Liver (tissue), 9 donors: ENCODE results near the gene COMMD1. TPM values are rescaled to one million over a fixed set of nuclear protein-coding genes. Genes with fewer than 3 reads are reported as not detected.

Source experiments
- DNase-seq: peaks from one replicate; pipeline ENCODE4 v3.0.0-alpha.2; 2017; ENCODE audit warnings: low spot score
- H3K27ac ChIP-seq, 2 donors: one replicate each; pipeline ENCODE4 v1.7.0; 2013; ENCODE audit warnings: inconsistent platforms in 2 of 2, low read length in 2 of 2, control low read depth in 1 of 2, low read depth in 1 of 2, mild to moderate bottlenecking in 1 of 2
- H3K27me3 ChIP-seq, 4 donors: one replicate each; pipeline versions ENCODE4 v1.6.1 to v1.7.0; 2013; ENCODE audit warnings: low read length in 3 of 4, inconsistent platforms in 1 of 4, mild to moderate bottlenecking in 1 of 4, moderate library complexity in 1 of 4; ENCODE audit not compliant: control insufficient read depth in 4 of 4, insufficient read depth in 4 of 4
- H3K36me3 ChIP-seq, 4 donors: one replicate each; pipeline versions ENCODE4 v1.6.1 to v1.7.0; 2013; ENCODE audit warnings: low read length in 3 of 4, mild to moderate bottlenecking in 3 of 4, low read depth in 1 of 4, moderate library complexity in 1 of 4; ENCODE audit not compliant: control insufficient read depth in 4 of 4, insufficient read depth in 3 of 4
- H3K4me1 ChIP-seq, 4 donors: one replicate each; pipeline versions ENCODE4 v1.6.1 to v1.7.0; 2013; ENCODE audit warnings: low read length in 3 of 4, mild to moderate bottlenecking in 3 of 4, moderate library complexity in 1 of 4; ENCODE audit not compliant: control insufficient read depth in 4 of 4, insufficient read depth in 4 of 4
- H3K4me3 ChIP-seq, 3 donors: one replicate each; pipeline versions ENCODE4 v1.6.1 to v1.7.0; 2013; ENCODE audit warnings: low read length in 3 of 3, control low read depth in 1 of 3, low read depth in 1 of 3, mild to moderate bottlenecking in 1 of 3
- H3K9ac ChIP-seq, 2 donors: one replicate each; pipeline ENCODE4 v1.7.0; 2013; ENCODE audit warnings: low read length in 2 of 2, mild to moderate bottlenecking in 2 of 2, moderate library complexity in 2 of 2, control low read depth in 1 of 2, low read depth in 1 of 2
- H3K9me3 ChIP-seq, 4 donors: one replicate each; pipeline versions ENCODE4 v1.6.1 to v1.7.0; 2013; ENCODE audit warnings: low read length in 3 of 4; ENCODE audit not compliant: control insufficient read depth in 4 of 4
- EGR1 ChIP-seq, 2 donors: IDR thresholded peaks; 2 replicates each; pipeline ENCODE4 v1.6.1; 2016 to 2018; ENCODE audit warnings: antibody characterized with exemption in 2 of 2, low read depth in 2 of 2
- FOXA1 ChIP-seq: IDR thresholded peaks from 2 replicates; pipeline ENCODE4 v1.6.1; 2016; ENCODE audit warnings: antibody characterized with exemption
- FOXA2 ChIP-seq: IDR thresholded peaks from 2 replicates; pipeline ENCODE4 v1.6.1; 2016; ENCODE audit warnings: antibody characterized with exemption
- GABPA ChIP-seq, 2 donors: IDR thresholded peaks in 1 of 2; conservative IDR thresholded peaks in 1 of 2; 2 replicates each; pipeline ENCODE4 v1.6.1; 2016; ENCODE audit warnings: antibody characterized with exemption in 2 of 2, mild to moderate bottlenecking in 1 of 2, moderate library complexity in 1 of 2
- HNF4A ChIP-seq, 2 donors: conservative IDR thresholded peaks; 2 replicates each; pipeline ENCODE4 v1.6.1; 2016; ENCODE audit warnings: antibody characterized with exemption in 2 of 2, mild to moderate bottlenecking in 2 of 2
- HNF4G ChIP-seq: IDR thresholded peaks from 2 replicates; pipeline ENCODE4 v1.6.1; 2016; ENCODE audit warnings: antibody characterized with exemption
- JUND ChIP-seq, 2 donors: IDR thresholded peaks; 2 replicates each; pipeline ENCODE4 v1.6.1; 2016; ENCODE audit warnings: antibody characterized with exemption in 2 of 2
- NR2F2 ChIP-seq: IDR thresholded peaks from 2 replicates; pipeline ENCODE4 v1.6.1; 2016; ENCODE audit warnings: antibody characterized with exemption
- RXRA ChIP-seq, 2 donors: IDR thresholded peaks; 2 replicates each; pipeline ENCODE4 v1.6.1; 2017 to 2018; ENCODE audit warnings: antibody characterized with exemption in 2 of 2, mild to moderate bottlenecking in 1 of 2
- SP1 ChIP-seq: IDR thresholded peaks from 2 replicates; pipeline ENCODE4 v1.6.1; 2018; ENCODE audit warnings: antibody characterized with exemption, mild to moderate bottlenecking
- TAF1 ChIP-seq: conservative IDR thresholded peaks from 2 replicates; pipeline ENCODE4 v1.6.1; 2016; ENCODE audit warnings: antibody characterized with exemption, mild to moderate bottlenecking
- YY1 ChIP-seq: IDR thresholded peaks from 2 replicates; pipeline ENCODE4 v1.6.1; 2016; ENCODE audit warnings: antibody characterized with exemption, mild to moderate bottlenecking
- WGBS: extraction: QIAGEN DNeasy Blood & Tissue Kit; methylation state at CpG from one replicate; pipeline ENCODE4 v1.1.7; 2013; 5-methylcytosine and 5-hydroxymethylcytosine counted together
- polyA plus RNA-seq, 2 donors: library from polyadenylated mRNA; stranded (reverse) in 1 of 2; unstranded in 1 of 2; fragments of 200-250 nt in 1 of 2; fragments of >200 nt in 1 of 2; fragmentation: Nextera tagmentation in 1 of 2; extraction: Ambion mirVana in 1 of 2; gene quantifications; one replicate each; pipeline versions ENCODE4 v1.2.1 to v1.2.3, GENCODE V29; 2013 to 2015
- total RNA-seq, 2 donors: library from RNA; depleted of rRNA; stranded (reverse); fragments of >200 nt; gene quantifications; one replicate each; pipeline ENCODE4 v1.2.3, GENCODE V29; 2014
- TF ChIP-seq, protein P1 (sequence below): IDR thresholded peaks from 2 replicates; pipeline ENCODE4 v1.6.1; 2016; ENCODE audit warnings: antibody characterized with exemption
- TF ChIP-seq, protein P2 (sequence below): IDR thresholded peaks from 2 replicates; pipeline ENCODE4 v1.6.1; 2016; ENCODE audit warnings: antibody characterized with exemption, mild to moderate bottlenecking
- TF ChIP-seq, protein P3 (sequence below): IDR thresholded peaks from 2 replicates; pipeline ENCODE4 v1.6.1; 2016; ENCODE audit warnings: antibody characterized with exemption
- TF ChIP-seq, protein P4 (sequence below): IDR thresholded peaks from 2 replicates; pipeline ENCODE4 v1.6.1; 2016; ENCODE audit warnings: antibody characterized with exemption
- TF ChIP-seq, protein P5 (sequence below): fragments of 150-350 bp; IDR thresholded peaks from 2 replicates; pipeline ENCODE4 v1.5.1; 2017; ENCODE audit warnings: improper control_type of control experiment, low read depth, low read length; ENCODE audit not compliant: missing input control
- donor health status: healthy.
- donor health status: healthy.
- donor health status: healthy.
- donor health status: healthy.
- donor health status: healthy.

Gene COMMD1
- total and polyA plus RNA-seq, 4 donors = 17.4 to 47.9 (median 20.7) TPM

DNA sequence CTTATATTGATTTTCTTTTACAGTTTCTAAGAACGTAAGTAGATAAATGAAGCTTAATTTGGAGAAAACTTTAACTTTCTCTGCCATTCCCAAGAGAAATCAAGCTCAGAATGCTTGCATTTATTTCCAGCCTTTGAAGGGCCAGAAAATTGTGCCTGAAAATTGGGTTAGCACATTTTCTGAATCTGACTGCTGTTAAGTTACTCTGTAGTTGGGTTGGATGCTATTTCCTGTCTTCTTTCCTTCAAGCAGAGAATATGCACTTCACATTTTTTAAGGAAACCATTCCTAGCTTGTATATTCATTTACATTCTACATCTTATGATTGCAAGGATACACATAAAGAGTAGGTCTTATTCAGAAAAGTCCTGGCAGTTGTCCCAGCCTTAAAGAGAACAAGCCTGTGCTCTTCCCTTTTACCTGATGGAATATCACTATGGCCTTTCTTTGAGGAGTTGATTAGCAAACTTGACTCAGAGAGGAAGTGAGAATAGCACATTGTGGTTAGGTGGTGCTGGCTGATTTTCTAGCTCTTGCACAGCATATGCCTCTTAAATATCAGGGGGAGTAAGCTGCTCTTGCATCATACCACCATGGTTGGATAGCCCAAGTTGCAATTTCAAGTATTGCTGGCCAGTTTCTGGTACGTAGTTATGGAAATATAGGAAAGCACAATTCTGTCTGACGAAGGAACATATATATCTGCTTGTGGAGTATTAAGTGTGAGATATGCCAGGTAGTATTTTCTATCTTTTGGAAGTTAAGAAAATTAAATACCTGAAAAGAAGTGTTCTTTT is 133.7 kb downstream of the COMMD1 start:
- Histone ChIP-seq H3K36me3 (no peaks in the 10 kb centered on the region), H3K4me3 (no peak overlapping the region), H3K9ac (no peak overlapping the region), H3K27me3 (no peaks in the 10 kb centered on the region), H3K27ac (no peak overlapping the region), H3K9me3 (peaks cover 0 to 1% (median 0%) of the 10 kb centered on the region in 4 donors), H3K4me1 (peaks cover 0 to 2% (median 0%) of the 10 kb centered on the region in 4 donors)
- WGBS = 89% methylated on average over 3 of the region's 3 CpGs
- TF ChIP-seq, protein P1, sequence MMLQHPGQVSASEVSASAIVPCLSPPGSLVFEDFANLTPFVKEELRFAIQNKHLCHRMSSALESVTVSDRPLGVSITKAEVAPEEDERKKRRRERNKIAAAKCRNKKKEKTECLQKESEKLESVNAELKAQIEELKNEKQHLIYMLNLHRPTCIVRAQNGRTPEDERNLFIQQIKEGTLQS = no peak
- TF ChIP-seq HNF4A (conservative IDR thresholded peaks at IDR 0.05) (no peak), YY1 (no peak), EGR1 (IDR thresholded peaks at IDR 0.05; ENCODE audit: low read depth in 2 of 2) (no peak), JUND (IDR thresholded peaks at IDR 0.05) (no peak), FOXA2 (no peak), FOXA1 (no peak), RXRA (IDR thresholded peaks at IDR 0.05) (no peak), GABPA (IDR thresholded peaks at IDR 0.05 in 1 of 2, conservative IDR thresholded peaks at IDR 0.05 in 1 of 2) (no peak), HNF4G (no peak), NR2F2 (no peak), SP1 (no peak), TAF1 (no peak)
- TF ChIP-seq, protein P2, sequence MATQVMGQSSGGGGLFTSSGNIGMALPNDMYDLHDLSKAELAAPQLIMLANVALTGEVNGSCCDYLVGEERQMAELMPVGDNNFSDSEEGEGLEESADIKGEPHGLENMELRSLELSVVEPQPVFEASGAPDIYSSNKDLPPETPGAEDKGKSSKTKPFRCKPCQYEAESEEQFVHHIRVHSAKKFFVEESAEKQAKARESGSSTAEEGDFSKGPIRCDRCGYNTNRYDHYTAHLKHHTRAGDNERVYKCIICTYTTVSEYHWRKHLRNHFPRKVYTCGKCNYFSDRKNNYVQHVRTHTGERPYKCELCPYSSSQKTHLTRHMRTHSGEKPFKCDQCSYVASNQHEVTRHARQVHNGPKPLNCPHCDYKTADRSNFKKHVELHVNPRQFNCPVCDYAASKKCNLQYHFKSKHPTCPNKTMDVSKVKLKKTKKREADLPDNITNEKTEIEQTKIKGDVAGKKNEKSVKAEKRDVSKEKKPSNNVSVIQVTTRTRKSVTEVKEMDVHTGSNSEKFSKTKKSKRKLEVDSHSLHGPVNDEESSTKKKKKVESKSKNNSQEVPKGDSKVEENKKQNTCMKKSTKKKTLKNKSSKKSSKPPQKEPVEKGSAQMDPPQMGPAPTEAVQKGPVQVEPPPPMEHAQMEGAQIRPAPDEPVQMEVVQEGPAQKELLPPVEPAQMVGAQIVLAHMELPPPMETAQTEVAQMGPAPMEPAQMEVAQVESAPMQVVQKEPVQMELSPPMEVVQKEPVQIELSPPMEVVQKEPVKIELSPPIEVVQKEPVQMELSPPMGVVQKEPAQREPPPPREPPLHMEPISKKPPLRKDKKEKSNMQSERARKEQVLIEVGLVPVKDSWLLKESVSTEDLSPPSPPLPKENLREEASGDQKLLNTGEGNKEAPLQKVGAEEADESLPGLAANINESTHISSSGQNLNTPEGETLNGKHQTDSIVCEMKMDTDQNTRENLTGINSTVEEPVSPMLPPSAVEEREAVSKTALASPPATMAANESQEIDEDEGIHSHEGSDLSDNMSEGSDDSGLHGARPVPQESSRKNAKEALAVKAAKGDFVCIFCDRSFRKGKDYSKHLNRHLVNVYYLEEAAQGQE = no peak
- TF ChIP-seq, protein P3, sequence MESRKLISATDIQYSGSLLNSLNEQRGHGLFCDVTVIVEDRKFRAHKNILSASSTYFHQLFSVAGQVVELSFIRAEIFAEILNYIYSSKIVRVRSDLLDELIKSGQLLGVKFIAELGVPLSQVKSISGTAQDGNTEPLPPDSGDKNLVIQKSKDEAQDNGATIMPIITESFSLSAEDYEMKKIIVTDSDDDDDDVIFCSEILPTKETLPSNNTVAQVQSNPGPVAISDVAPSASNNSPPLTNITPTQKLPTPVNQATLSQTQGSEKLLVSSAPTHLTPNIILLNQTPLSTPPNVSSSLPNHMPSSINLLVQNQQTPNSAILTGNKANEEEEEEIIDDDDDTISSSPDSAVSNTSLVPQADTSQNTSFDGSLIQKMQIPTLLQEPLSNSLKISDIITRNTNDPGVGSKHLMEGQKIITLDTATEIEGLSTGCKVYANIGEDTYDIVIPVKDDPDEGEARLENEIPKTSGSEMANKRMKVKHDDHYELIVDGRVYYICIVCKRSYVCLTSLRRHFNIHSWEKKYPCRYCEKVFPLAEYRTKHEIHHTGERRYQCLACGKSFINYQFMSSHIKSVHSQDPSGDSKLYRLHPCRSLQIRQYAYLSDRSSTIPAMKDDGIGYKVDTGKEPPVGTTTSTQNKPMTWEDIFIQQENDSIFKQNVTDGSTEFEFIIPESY = no peak
- TF ChIP-seq, protein P4, sequence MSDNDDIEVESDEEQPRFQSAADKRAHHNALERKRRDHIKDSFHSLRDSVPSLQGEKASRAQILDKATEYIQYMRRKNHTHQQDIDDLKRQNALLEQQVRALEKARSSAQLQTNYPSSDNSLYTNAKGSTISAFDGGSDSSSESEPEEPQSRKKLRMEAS = no peak
- TF ChIP-seq, protein P5, sequence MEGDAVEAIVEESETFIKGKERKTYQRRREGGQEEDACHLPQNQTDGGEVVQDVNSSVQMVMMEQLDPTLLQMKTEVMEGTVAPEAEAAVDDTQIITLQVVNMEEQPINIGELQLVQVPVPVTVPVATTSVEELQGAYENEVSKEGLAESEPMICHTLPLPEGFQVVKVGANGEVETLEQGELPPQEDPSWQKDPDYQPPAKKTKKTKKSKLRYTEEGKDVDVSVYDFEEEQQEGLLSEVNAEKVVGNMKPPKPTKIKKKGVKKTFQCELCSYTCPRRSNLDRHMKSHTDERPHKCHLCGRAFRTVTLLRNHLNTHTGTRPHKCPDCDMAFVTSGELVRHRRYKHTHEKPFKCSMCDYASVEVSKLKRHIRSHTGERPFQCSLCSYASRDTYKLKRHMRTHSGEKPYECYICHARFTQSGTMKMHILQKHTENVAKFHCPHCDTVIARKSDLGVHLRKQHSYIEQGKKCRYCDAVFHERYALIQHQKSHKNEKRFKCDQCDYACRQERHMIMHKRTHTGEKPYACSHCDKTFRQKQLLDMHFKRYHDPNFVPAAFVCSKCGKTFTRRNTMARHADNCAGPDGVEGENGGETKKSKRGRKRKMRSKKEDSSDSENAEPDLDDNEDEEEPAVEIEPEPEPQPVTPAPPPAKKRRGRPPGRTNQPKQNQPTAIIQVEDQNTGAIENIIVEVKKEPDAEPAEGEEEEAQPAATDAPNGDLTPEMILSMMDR = no peak
- DNase-seq = no peak
